IPS DF 4.7 (cell line): ENCODE data around the gene NRIP3.

Experiments used
- DNase-seq: peaks from one replicate; pipeline ENCODE4 v3.0.0-alpha.2; 2013; ENCODE audit warnings: low spot score; ENCODE audit errors: extremely low read depth

The NRIP3 gene

GRCh38 chr11:8932564-8933180, 71.1 kb downstream of the NRIP3 start, which contains the start of gene C11orf16:
TSS of gene C11orf16 (minus strand) at chr11:8932947. CDS start at chr11:8932308, 639 bp downstream.
- DNase-seq, result no peak
